Left colon (tissue), 2 donors: ENCODE measurements around the gene CAMKMT. TPM values are rescaled to one million over a fixed set of nuclear protein-coding genes. Genes with fewer than 3 reads are reported as not detected.
A peak's percentile ranks its signal among the peaks of the same experiment; 100 is the strongest.

Experiments used
- ATAC-seq: fragments of 200-7000 bp; cut with Tn5 transposase; one replicate; pipeline ENCODE4 v1.9.1; 2020; ENCODE audit warnings: mild to moderate bottlenecking, moderate library complexity
- DNase-seq, 2 donors: peaks; one replicate each; pipeline ENCODE4 v3.0.0-alpha.2; 2020
- intact Hi-C, 2 donors: fragments of 100-400 bp; cut with DNase I in 1 of 2; cut with micrococcal nuclease in 1 of 2; formaldehyde crosslinking; loops; one replicate each; pipeline versions ENCODE4 v1.11.2 to v1.14.0; 2022; cut with DNase I, micrococcal nuclease
- long read RNA-seq: library from polyadenylated mRNA; unstranded; transcript quantifications from one replicate; pipeline ENCODE4 v2.0.0, GENCODE V29; 2021
- total RNA-seq, 2 donors: library from RNA; stranded (reverse); fragmentation: NEBNext Ultra II Directional; extraction: Animal tissue kit (Norgen Biotek cat#: 25700); gene quantifications; one replicate each; pipeline ENCODE4 v1.2.1, GENCODE V29; 2021
- donor health status: DM: no; HTN: no; CAD: no.
- donor health status: DM: yes; HTN: yes; CAD: no.

Gene CAMKMT
- 10 to 100 TPM in 1 of 2 donors, 1 to 10 TPM in 1; 9.3 to 14.3 TPM for total RNA-seq
- long read RNA-seq, partial matches to known transcripts: 0 of 6 reads
- long read RNA-seq, other reads (novel, unspliced or antisense): 4 of 6 reads

GRCh38 chr2:44361330-44362206 lies at the start of gene CAMKMT, which contains the start of gene PREPL:
TSS of gene CAMKMT (plus strand) at chr2:44361947.
TSS of gene PREPL (minus strand) at chr2:44361494. CDS start at chr2:44346342, 15,152 bp downstream.
- ATAC-seq: peak; percentile 92
- intact Hi-C loops: no loop called here
- peak; percentile 98 for DNase-seq

- intact Hi-C loops: no loop called here
- ATAC-seq: no peak
- DNase-seq: no peak
These were observed 47.4 kb upstream of the CAMKMT start for GRCh38 chr2:44314362-44314761.

GRCh38 chr2:44315945-44316344 lies 45.8 kb upstream of the CAMKMT start:
- ATAC-seq (no peak), DNase-seq (no peak)
- intact Hi-C loops: no loop called here

DNA sequence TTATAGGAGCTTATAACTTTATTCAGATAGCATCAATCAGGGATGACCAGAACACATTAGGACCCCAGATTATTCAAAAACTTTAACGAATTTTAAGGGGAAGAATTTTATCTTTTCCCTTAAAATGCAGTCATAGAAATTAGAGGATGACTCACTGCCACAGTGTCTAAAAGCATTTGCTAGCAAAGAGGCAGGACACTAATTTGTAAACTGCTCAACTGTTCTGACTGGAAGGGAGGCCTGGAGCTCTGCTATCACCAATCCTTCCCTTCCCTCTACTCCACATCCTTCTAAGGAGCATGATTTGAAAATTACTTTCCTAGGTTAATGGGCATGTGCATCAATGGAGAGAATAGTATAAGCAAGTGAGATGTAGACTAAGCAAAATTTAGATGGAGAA lies 40.9 kb upstream of the CAMKMT start:
- intact Hi-C loops: no loop called here
- ATAC-seq: no peak
- DNase-seq: no peak

GRCh38 chr2:44321360-44321759 lies 40.4 kb upstream of the CAMKMT start:
- DNase-seq (no peak), ATAC-seq (no peak)
- intact Hi-C loops: no loop called here

GRCh38 chr2:44324971-44325426 lies 36.7 kb upstream of the CAMKMT start:
- intact Hi-C loops: no loop called here
- ATAC-seq (no peak), DNase-seq (no peak)

DNA sequence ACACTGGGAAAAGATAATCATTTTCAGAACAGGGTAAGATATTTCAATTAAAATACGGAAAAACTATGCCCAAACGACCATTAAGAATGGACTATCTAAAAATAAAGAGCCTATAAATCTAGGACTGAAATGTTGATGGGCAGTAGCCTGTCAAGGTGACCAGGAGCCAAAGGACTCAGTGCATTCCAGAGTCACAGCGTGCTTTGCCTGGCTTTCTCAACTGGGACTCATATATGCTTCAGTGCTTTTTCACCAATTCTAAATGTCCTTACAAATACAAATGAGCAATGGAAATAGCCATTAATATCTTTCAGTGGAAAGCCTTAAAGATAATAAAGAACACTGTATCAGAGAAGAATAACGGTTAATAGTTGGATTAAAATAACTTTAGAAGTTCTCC lies 35.9 kb upstream of the CAMKMT start:
- ATAC-seq (no peak), DNase-seq (no peak)
- intact Hi-C loops: no loop called here

GRCh38 chr2:44326548-44327264 lies 35.0 kb upstream of the CAMKMT start:
- ATAC-seq (no peak), DNase-seq (no peak)
- intact Hi-C loops: no loop called here

- no peak for DNase-seq
- intact Hi-C loops: no loop called here
- no peak for ATAC-seq
These were observed 33.0 kb upstream of the CAMKMT start for GRCh38 chr2:44328750-44329149.

DNA sequence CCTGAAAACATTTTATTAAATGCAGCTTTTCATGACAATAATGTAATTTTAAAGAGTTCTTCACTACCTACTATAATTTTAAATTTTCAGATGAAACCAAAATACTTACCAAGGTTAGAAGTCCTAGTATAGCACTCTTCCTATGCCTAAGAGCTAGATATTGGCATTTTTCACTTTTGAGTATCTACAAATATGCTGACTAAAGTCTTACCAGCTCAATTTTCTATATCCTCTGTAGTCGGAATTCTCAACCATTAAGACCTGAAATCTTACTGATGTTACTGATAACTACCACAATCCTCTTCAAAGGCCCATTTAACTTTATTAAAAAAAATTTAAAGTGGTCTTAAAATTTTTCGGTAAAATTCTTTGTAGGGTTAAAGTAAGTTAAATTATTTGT lies 32.4 kb upstream of the CAMKMT start:
- DNase-seq (no peak), ATAC-seq (no peak)
- intact Hi-C loops: no loop called here

- DNase-seq (no peak), ATAC-seq (no peak)
- intact Hi-C loops: no loop called here
These were observed 30.9 kb upstream of the CAMKMT start for GRCh38 chr2:44330801-44331200.

DNA sequence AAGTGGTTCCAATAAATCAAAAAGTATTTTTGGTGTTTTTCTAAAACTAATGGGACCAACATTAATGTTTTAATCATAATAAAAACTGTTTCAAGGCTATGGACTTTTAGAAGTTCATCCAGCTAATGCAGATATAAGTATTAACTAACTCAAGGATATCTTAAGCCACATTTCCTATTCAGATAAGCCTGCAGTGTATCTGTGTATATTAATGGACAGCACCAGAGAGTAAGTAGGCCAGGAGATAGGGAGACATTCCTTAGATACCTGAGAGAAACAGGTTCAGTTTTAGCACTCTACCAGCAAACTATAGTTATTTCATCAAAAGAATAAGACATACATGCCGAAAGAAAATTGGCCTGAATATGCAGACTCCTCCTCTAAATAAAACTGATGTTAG lies 27.8 kb upstream of the CAMKMT start:
- no peak for DNase-seq
- intact Hi-C loops: no loop called here
- ATAC-seq: no peak

GRCh38 chr2:44335806-44336538 lies 25.8 kb upstream of the CAMKMT start:
- intact Hi-C loops: no loop called here
- DNase-seq: no peak
- no peak for ATAC-seq

GRCh38 chr2:44342854-44343253 lies 18.9 kb upstream of the CAMKMT start:
- ATAC-seq (peak; percentile 59), DNase-seq (peak in 1 of 2 donors; percentile 17)
- intact Hi-C loops: no loop called here

GRCh38 chr2:44347526-44347925 lies 14.2 kb upstream of the CAMKMT start:
- ATAC-seq (no peak), DNase-seq (no peak)
- intact Hi-C loops: no loop called here

GRCh38 chr2:44348400-44348799 lies 13.3 kb upstream of the CAMKMT start:
- intact Hi-C loops: no loop called here
- DNase-seq (no peak), ATAC-seq (no peak)

DNA sequence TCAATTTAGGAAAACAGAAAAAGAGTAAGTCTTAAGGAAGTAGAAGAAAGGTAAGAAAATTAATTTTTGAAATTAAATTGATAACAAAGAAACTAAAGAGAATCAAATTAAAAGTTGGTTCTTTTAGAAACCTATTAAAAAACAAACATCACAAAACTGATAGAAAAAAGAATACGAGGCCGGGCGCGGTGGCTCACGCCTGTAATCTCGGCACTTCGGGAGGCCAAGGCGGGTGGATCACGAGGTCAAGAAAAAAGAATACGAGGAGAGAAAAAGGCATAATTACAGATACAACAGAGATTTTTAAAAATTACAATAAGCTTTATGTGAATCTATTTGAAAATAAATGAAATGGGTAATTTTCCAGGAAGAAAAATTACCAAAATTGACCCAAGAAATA lies 12.2 kb upstream of the CAMKMT start:
- intact Hi-C loops: no loop called here
- ATAC-seq: no peak

GRCh38 chr2:44351088-44351487 lies 10.7 kb upstream of the CAMKMT start:
- ATAC-seq: no peak
- no peak for DNase-seq
- intact Hi-C loops: no loop called here

More for the DNA sequence above, 12.2 kb upstream of the CAMKMT start:
- DNase-seq: no peak

- DNase-seq (no peak), ATAC-seq (no peak)
- intact Hi-C loops: no loop called here
These were observed 10.1 kb upstream of the CAMKMT start for GRCh38 chr2:44351676-44352075.
